ENCODE measurements around the gene TNNI3K.

GRCh38 chr1:74222701-74223100 lies 12.5 kb upstream of the TNNI3K start:
- no peak for TF ChIP-seq CTCF (IDR thresholded peaks at IDR 0.05)
- TF ChIP-seq POLR2A (IDR thresholded peaks at IDR 0.05), result no peak
